ENCODE data around the gene CGRRF1.

CGRRF1 gene

GRCh38 chr14:54582334-54582733 lies 72.6 kb downstream of the CGRRF1 start:
- Histone ChIP-seq H3F3A (ENCODE audit: control insufficient read depth, insufficient read depth) (no peaks in the 10 kb centered on the region), H3K36me3 (ENCODE audit: control insufficient read depth, low read length) (no peaks in the 10 kb centered on the region), H4K20me1 (ENCODE audit: control insufficient read depth, insufficient read depth, low read depth, low read length) (no peaks in the 10 kb centered on the region), H3K27ac (ENCODE audit: low read depth, low read length) (no peak overlapping the region), H3K9me3 (ENCODE audit: control insufficient read depth, insufficient read depth, low read length) (no peaks in the 10 kb centered on the region), H3K4me1 (ENCODE audit: control insufficient read depth, low read length) (no peaks in the 10 kb centered on the region), H3K79me2 (ENCODE audit: control insufficient read depth, low read length) (no peaks in the 10 kb centered on the region), H3K27me3 (ENCODE audit: control insufficient read depth, low read length) (no peaks in the 10 kb centered on the region), H3K9me2 (replicated peaks; ENCODE audit: control insufficient read depth, low read length) (no peaks in the 10 kb centered on the region), H3K4me2 (ENCODE audit: low read length) (no peak overlapping the region), H3K4me3 (ENCODE audit: low read length) (no peak overlapping the region)
- TF ChIP-seq CTCF (IDR thresholded peaks at IDR 0.05; ENCODE audit: low read depth, low read length, poor library complexity, severe bottlenecking): no peak
- no peak for TF ChIP-seq EZH2phosphoT487 (IDR thresholded peaks at IDR 0.05; ENCODE audit: borderline replicate concordance, low read length)

- Histone ChIP-seq H3K36me3 (ENCODE audit: control insufficient read depth, low read length) (no peaks in the 10 kb centered on the region), H3K4me1 (ENCODE audit: control insufficient read depth, low read length) (no peaks in the 10 kb centered on the region), H3K27ac (ENCODE audit: low read depth, low read length) (no peak overlapping the region), H3K9me2 (replicated peaks; ENCODE audit: control insufficient read depth, low read length) (no peaks in the 10 kb centered on the region), H3K4me2 (ENCODE audit: low read length) (no peak overlapping the region), H3K9me3 (ENCODE audit: control insufficient read depth, insufficient read depth, low read length) (no peaks in the 10 kb centered on the region), H3K27me3 (ENCODE audit: control insufficient read depth, low read length) (no peaks in the 10 kb centered on the region), H3F3A (ENCODE audit: control insufficient read depth, insufficient read depth) (no peaks in the 10 kb centered on the region), H3K4me3 (ENCODE audit: low read length) (no peak overlapping the region), H4K20me1 (ENCODE audit: control insufficient read depth, insufficient read depth, low read depth, low read length) (no peaks in the 10 kb centered on the region), H3K79me2 (ENCODE audit: control insufficient read depth, low read length) (no peaks in the 10 kb centered on the region)
- TF ChIP-seq CTCF (IDR thresholded peaks at IDR 0.05; ENCODE audit: low read depth, low read length, poor library complexity, severe bottlenecking): no peak
- TF ChIP-seq EZH2phosphoT487 (IDR thresholded peaks at IDR 0.05; ENCODE audit: borderline replicate concordance, low read length): no peak
Measured at GRCh38 chr14:54584097-54584496, 74.4 kb downstream of the CGRRF1 start.

- Histone ChIP-seq H3K9me2 (replicated peaks; ENCODE audit: control insufficient read depth, low read length) (no peaks in the 10 kb centered on the region), H4K20me1 (ENCODE audit: control insufficient read depth, insufficient read depth, low read depth, low read length) (no peaks in the 10 kb centered on the region), H3K36me3 (ENCODE audit: control insufficient read depth, low read length) (no peaks in the 10 kb centered on the region), H3K4me2 (ENCODE audit: low read length) (no peak overlapping the region), H3K4me1 (ENCODE audit: control insufficient read depth, low read length) (no peaks in the 10 kb centered on the region), H3K27me3 (ENCODE audit: control insufficient read depth, low read length) (no peaks in the 10 kb centered on the region), H3K4me3 (ENCODE audit: low read length) (no peak overlapping the region), H3K79me2 (ENCODE audit: control insufficient read depth, low read length) (no peaks in the 10 kb centered on the region), H3K27ac (ENCODE audit: low read depth, low read length) (no peak overlapping the region), H3F3A (ENCODE audit: control insufficient read depth, insufficient read depth) (no peaks in the 10 kb centered on the region), H3K9me3 (ENCODE audit: control insufficient read depth, insufficient read depth, low read length) (no peaks in the 10 kb centered on the region)
- no peak for TF ChIP-seq CTCF (IDR thresholded peaks at IDR 0.05; ENCODE audit: low read depth, low read length, poor library complexity, severe bottlenecking)
- TF ChIP-seq EZH2phosphoT487 (IDR thresholded peaks at IDR 0.05; ENCODE audit: borderline replicate concordance, low read length): no peak
Measured at GRCh38 chr14:54585214-54585613, 75.5 kb downstream of the CGRRF1 start.
